NCI-H748 treated with DMSO at 0.1 percent for 48 hours (cell line): Measurements from ENCODE around the gene VPS33A.
"Not testable (repeated sequence)": the region's sequence is repeated elsewhere in the genome, so short reads cannot be mapped to it uniquely, and the experiment has no call there.

ENCODE experiments used
- DNase-seq: peaks from one replicate; lab custom pipeline; 2025; lab: John Stamatoyannopoulos, UW

VPS33A gene

GRCh38 chr12:122204167-122205052 lies 61.9 kb downstream of the VPS33A start:
- no peak for DNase-seq

GRCh38 chr12:122203301-122204166 lies 62.8 kb downstream of the VPS33A start, which contains the start of gene B3GNT4:
Gene B3GNT4 (plus strand): TSS chr12:122203709. CDS start chr12:122204619, 910 bp downstream.
- peak; percentile 57 for DNase-seq

- not testable (repeated sequence) for DNase-seq
Measured at GRCh38 chr12:122202811-122203210, 63.5 kb downstream of the VPS33A start.

- no peak for DNase-seq
Measured at GRCh38 chr12:122202017-122202416, 64.3 kb downstream of the VPS33A start.

GRCh38 chr12:122201381-122201780 lies 64.9 kb downstream of the VPS33A start:
- no peak for DNase-seq

- DNase-seq: no peak
Measured at GRCh38 chr12:122200541-122201175, 65.6 kb downstream of the VPS33A start.

GRCh38 chr12:122199484-122200355 lies 66.6 kb downstream of the VPS33A start:
- no peak for DNase-seq

- DNase-seq: no peak
Measured at GRCh38 chr12:122197612-122197966, 68.7 kb downstream of the VPS33A start.

- DNase-seq: no peak
Measured at GRCh38 chr12:122195405-122195804, 70.9 kb downstream of the VPS33A start.

- DNase-seq: no peak
Measured at GRCh38 chr12:122194804-122195203, 71.5 kb downstream of the VPS33A start.

- no peak for DNase-seq
Measured at GRCh38 chr12:122192441-122192840, 73.9 kb downstream of the VPS33A start.

GRCh38 chr12:122190842-122191668 lies 75.2 kb downstream of the VPS33A start:
- peak; percentile 29 for DNase-seq

GRCh38 chr12:122189626-122190475 lies 76.4 kb downstream of the VPS33A start:
- DNase-seq: no peak

- no peak for DNase-seq
Measured at GRCh38 chr12:122187466-122187865, 78.8 kb downstream of the VPS33A start.

- DNase-seq: no peak
Measured at GRCh38 chr12:122185494-122186082, 80.7 kb downstream of the VPS33A start.

- no peak for DNase-seq
Measured at GRCh38 chr12:122185079-122185478, 81.2 kb downstream of the VPS33A start.

GRCh38 chr12:122184517-122184916 lies 81.8 kb downstream of the VPS33A start:
- DNase-seq: no peak

GRCh38 chr12:122183588-122183940 lies 82.7 kb downstream of the VPS33A start:
- no peak for DNase-seq
